SK-N-SH (cell line): ENCODE measurements around the gene LAMTOR2.

Experiments used
- CTCF ChIP-seq: fragments of 200-600 bp; sonication (generic); IDR thresholded peaks from 2 replicates; pipeline ENCODE4 v1.6.1; 2017; ENCODE audit warnings: antibody characterized with exemption, mild to moderate bottlenecking, moderate library complexity
- FOSL2 ChIP-seq: IDR thresholded peaks from 2 replicates; pipeline ENCODE4 v1.4.0; 2012; ENCODE audit warnings: low read depth, mild to moderate bottlenecking, moderate library complexity, borderline replicate concordance
- POLR2AphosphoS5 ChIP-seq: IDR thresholded peaks from 2 replicates; pipeline ENCODE4 v1.6.1; 2012; ENCODE audit warnings: low read depth, low read length
- TF ChIP-seq, protein P1 (sequence below): IDR thresholded peaks from 2 replicates; pipeline ENCODE4 v1.6.1; 2012; ENCODE audit warnings: mild to moderate bottlenecking, low read depth, low read length, moderate library complexity

GRCh38 chr1:156020293-156021092, 34.1 kb upstream of the LAMTOR2 start, which contains the start of gene SSR2:
- TF ChIP-seq CTCF = 0 out of 2 replicates have a peak, but pooled peaks have one; percentile 7
- TF ChIP-seq, protein P1, sequence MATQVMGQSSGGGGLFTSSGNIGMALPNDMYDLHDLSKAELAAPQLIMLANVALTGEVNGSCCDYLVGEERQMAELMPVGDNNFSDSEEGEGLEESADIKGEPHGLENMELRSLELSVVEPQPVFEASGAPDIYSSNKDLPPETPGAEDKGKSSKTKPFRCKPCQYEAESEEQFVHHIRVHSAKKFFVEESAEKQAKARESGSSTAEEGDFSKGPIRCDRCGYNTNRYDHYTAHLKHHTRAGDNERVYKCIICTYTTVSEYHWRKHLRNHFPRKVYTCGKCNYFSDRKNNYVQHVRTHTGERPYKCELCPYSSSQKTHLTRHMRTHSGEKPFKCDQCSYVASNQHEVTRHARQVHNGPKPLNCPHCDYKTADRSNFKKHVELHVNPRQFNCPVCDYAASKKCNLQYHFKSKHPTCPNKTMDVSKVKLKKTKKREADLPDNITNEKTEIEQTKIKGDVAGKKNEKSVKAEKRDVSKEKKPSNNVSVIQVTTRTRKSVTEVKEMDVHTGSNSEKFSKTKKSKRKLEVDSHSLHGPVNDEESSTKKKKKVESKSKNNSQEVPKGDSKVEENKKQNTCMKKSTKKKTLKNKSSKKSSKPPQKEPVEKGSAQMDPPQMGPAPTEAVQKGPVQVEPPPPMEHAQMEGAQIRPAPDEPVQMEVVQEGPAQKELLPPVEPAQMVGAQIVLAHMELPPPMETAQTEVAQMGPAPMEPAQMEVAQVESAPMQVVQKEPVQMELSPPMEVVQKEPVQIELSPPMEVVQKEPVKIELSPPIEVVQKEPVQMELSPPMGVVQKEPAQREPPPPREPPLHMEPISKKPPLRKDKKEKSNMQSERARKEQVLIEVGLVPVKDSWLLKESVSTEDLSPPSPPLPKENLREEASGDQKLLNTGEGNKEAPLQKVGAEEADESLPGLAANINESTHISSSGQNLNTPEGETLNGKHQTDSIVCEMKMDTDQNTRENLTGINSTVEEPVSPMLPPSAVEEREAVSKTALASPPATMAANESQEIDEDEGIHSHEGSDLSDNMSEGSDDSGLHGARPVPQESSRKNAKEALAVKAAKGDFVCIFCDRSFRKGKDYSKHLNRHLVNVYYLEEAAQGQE = no peak
- TF ChIP-seq FOSL2 = no peak
- peak; percentile 98 for TF ChIP-seq POLR2AphosphoS5
